Measurements from ENCODE around the gene FADS1.

Gene FADS1

GRCh38 chr11:61826930-61827570 is 10.2 kb upstream of the FADS1 start:
- no peak for DNase-seq (ENCODE audit: low read depth)

- no peak for DNase-seq (ENCODE audit: low read depth)
Measured at GRCh38 chr11:61820174-61820573, 3.4 kb upstream of the FADS1 start.

GRCh38 chr11:61817471-61818202 is 834 bp upstream of the FADS1 start:
- no peak for DNase-seq (ENCODE audit: low read depth)

GRCh38 chr11:61815790-61816735 is 740 bp downstream of the FADS1 start:
- peak; percentile 50 for DNase-seq (ENCODE audit: low read depth)

DNA sequence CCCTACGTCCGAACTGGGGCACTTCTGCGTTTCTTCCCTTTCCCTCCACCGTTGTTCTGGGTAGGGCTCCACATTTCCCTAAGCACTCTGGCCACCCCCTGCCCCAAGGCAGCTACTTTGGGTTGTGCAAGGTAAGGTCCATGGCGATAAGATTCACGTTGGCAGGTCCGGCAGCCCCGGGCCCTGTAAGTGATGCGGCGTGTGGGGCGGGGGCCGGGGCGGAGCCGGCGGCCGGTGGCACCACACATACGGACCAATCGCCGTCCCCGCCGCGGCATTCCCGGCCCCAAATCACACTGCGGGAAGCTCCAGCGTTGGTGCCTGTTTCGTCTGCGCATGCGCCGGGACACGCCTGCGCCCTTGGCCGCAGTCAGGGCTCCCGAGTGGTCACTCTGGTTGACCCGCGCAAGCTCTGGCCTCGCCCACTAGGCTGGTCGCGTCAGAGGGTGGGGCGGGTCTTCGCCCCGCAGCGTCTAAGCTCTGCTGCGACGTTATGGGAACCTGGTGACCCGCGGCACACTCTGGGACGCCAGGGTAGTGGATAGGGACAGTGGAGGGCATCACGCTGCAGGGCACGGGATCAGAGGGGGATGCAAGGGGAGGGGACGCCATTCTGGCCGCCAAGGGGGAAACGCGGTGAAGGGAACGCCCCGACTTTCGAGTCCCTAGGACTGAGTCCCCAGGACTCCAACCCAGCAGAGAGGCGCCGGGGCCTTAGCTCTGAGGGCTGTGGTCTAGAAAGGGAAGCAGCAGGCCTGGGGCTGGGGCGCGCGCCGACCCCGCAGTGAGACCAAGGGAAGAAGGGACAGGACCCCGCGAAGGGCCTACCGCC is 1.6 kb downstream of the FADS1 start:
- peak; percentile 97 for DNase-seq (ENCODE audit: low read depth)

GRCh38 chr11:61814247-61814957 is 2.4 kb downstream of the FADS1 start:
- DNase-seq (ENCODE audit: low read depth), result no peak

DNA sequence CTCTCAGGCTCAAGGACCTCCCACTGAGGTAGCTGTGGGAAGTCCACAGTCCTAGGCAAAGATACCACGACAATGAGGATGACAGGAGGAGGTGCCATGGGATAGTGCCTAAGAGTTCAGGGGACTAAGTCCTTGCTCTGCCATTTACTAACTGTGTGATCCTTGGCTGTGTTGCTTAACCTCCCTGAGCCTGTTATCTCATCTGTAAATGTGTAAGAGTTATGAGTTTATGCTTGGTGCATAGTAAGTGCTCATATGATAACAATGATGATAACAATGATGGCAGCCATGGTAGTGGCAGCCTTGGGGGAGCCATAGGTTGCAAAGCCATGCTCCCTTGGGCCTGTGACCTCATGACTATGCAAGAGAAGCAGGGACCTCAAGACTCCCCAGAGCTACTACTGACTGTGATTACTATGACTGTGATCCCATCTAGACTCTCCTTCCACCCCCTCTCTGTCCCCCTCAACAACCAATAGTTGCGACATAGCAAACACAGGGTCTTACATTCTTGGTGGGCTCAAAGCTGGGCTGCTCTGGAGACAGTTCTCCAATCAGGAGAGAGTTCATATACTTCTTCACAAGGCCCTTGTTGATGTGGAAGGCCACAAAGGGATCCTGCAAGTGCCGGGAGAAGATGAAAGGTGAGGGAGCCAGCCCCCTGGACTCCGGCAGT is 3.9 kb downstream of the FADS1 start:
- no peak for DNase-seq (ENCODE audit: low read depth)

GRCh38 chr11:61811831-61812230 is 5.0 kb downstream of the FADS1 start:
- DNase-seq (ENCODE audit: low read depth), result no peak

- DNase-seq (ENCODE audit: low read depth), result no peak
Measured at GRCh38 chr11:61810671-61811175, 6.1 kb downstream of the FADS1 start.

GRCh38 chr11:61806785-61807184 is 10.0 kb downstream of the FADS1 start:
- DNase-seq (ENCODE audit: low read depth), result no peak

- DNase-seq (ENCODE audit: low read depth), result no peak
Measured at GRCh38 chr11:61805146-61805545, 11.7 kb downstream of the FADS1 start.

DNA sequence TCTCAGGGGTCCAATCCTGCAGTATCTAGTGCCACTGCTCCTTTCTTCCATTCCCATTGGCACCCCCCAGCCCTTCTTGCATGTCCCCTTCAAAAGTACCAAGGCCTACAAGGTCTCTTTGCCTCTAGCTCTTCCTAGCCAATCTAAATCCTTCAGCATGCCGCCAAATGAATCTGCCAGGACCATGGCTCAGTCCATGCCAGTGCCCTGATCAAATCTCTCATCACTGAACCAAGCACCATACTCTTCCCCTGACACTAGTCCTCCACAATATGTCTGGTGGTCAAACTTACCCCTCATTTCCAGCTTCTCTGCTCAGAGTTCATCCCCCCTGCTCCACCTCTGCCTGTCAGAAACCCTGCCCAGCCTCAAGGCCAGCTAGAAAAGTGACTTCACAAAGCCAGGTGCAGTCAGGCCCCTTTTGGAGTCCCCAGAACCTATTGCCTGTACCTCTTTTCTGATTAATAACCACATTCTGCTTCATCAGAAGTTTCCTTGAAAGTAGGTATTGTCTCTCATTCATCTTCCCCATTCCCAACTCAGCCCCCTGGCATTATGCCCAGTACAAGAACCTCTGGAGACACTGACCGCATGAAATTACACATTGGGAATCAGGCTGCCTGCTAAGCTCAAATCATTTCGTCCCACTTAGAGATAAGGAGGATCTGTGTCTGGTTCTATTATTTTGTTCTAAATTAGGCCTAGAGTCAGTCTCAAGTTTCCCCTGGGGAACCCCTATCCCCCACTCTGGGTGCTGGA is 12.7 kb downstream of the FADS1 start:
- DNase-seq (ENCODE audit: low read depth), result no peak

DNA sequence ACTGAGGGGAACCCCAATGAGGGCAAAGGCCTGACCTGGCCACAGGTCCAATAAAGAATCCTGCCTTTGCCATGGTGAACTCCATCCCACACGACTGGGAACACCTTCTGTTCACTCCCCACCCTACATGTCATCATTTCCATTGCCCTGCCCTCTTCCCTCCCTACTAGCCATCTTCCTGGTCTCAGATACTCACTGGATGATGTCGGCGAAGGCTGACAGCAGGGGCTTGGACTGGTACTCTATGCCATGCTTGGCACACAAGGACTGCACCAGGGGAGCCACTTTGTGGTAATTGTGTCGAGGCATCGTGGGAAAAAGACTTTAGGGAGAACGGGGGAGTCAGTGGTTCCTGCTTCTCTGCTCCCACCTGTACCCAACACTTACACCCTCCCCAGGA is 14.2 kb downstream of the FADS1 start:
- DNase-seq (ENCODE audit: low read depth), result no peak

GRCh38 chr11:61800331-61801281 is 16.2 kb downstream of the FADS1 start:
- no peak for DNase-seq (ENCODE audit: low read depth)

DNA sequence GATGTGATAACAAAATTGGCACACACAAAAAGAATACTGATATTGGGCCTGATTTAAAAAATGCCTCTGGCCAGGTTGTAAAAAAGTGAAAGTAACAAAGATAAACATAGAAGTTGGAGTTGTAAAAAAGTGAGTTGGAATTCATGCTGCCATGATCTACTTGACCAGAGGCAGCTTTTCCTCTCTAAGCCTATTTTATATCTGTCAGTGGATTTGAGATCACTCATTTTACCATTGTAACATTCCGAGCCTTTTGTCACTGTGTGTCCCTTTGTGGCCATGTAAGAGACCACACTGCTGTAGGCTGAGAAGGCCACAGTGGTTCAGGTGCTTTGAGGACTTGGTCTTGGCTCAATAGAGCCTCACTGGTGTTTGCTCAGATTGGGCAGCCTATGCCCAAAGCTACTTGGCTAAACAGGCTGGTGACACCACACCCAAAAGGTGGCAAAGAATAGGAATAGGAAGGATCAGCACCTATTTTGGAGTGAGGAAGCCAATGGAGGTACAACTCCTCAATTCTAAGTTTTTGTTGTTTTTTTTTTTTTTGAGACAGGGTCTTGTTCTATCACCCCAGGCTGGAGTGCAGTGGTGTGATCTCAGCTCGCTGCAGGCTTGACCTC is 17.0 kb downstream of the FADS1 start:
- DNase-seq (ENCODE audit: low read depth), result no peak

DNA sequence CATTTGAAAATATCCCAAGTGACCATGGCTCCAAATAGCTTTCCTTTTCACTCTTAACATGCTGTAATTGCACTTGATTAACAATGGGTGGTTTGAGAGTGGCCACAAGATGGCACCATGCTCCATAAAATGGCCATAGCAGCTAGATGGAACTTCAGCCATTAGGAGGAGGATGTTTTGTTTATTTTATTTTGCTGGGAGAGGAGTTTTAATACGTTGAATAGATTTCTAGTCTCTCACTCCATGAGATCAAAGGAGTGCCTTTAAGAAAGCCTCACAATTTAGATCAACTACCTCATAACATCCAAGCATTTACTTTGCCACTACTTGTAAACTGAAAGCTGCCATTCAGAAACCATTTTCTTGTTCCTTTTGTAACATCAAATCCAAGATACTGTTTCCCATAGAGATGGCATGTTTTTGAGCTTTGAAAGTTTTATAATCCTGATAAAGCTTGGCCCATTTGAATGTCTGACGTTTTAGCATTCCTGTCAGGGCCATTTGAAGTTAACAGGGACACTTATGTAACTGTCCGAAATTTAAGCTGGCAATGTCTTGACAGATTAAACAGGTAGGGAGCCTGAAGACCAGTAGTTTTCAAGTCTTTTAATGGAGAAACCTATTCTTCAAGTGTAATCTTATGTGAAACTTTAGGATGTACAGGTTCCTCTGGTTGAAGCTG is 19.4 kb downstream of the FADS1 start:
- DNase-seq (ENCODE audit: low read depth), result peak; percentile 82

DNA sequence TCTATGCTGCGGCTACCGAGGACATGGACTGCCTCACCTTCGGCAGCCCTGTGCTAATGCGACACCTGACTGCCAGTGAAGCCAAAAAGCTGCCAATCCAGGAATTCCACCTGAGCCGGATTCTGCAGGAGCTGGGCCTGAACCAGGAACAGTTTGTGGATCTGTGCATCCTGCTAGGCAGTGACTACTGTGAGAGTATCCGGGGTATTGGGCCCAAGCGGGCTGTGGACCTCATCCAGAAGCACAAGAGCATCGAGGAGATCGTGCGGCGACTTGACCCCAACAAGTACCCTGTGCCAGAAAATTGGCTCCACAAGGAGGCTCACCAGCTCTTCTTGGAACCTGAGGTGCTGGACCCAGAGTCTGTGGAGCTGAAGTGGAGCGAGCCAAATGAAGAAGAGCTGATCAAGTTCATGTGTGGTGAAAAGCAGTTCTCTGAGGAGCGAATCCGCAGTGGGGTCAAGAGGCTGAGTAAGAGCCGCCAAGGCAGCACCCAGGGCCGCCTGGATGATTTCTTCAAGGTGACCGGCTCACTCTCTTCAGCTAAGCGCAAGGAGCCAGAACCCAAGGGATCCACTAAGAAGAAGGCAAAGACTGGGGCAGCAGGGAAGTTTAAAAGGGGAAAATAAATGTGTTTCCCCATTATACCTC is 20.8 kb downstream of the FADS1 start:
- DNase-seq (ENCODE audit: low read depth), result no peak
